ENCODE data around the gene LRBA.

- TF ChIP-seq CTCF (IDR thresholded peaks at IDR 0.05; ENCODE audit: low read depth, low read length, missing input control), result no peak
- no peak for TF ChIP-seq ZBTB33 (IDR thresholded peaks at IDR 0.05)
- no peak for TF ChIP-seq YY1 (IDR thresholded peaks at IDR 0.05)
- no peak for TF ChIP-seq REST (IDR thresholded peaks at IDR 0.05)
Observed at GRCh38 chr4:150641612-150642011, 373.5 kb downstream of the LRBA start.

Measured in liver (tissue), 2 donors.